ENCODE results near the gene UPP2.

UPP2 gene

DNA sequence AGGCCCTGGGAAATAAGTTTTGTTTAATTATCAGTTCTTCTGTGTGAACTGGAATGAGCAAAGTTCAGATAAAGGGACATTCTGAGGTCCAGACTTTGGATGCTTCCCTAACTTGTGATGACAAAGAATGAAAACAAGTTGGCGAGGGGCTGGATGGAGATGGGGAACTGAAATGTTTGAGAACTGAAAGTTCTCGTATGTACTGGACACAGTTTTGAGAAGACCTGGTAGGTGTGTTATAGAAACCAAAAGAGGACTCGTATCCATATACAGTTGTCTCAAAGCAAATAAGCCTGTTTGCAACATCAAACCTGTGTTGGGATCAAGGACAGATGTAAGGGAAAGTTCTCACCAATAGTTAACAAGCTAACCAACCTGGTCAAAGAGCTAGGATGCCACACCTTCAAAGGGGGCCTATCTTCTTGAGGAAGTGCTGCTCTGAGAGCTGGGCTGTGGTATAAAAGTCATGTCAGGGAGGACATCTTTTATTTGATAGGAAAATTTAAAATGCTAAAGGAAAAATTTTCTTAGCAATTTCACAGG, at the start of gene UPP2:
TSS of gene UPP2 (plus strand) at position 493 of the 543 bp plus-strand sequence. CDS start 188 bp downstream, outside the sequence.
- CTCF ChIA-PET, result no interaction called here
- H3K9me3 Mint-ChIP-seq, result no peaks in the 10 kb centered on the region

DNA sequence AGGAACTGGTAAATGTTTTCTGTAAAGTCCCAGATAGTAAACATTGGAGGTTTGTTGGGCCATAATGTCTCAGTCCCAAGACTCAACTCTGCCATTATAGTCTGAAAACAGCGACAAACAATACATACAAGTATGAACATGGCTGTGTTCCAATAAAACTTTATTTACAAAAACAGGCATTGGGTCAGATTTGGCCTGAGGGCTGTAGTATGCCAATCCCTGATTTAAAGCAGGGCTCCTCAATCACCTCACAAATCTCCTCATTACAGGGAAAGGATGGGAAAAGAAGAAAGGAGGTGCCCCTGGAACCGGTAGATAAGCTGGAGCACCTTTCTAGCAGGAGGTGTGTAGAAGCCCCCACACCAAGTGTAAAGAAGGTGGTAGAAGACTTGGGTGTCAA, 48.9 kb upstream of the UPP2 start:
- no peak for DNase-seq
- Mint-ChIP-seq H3K27ac (no peak overlapping the region), H3K36me3 (no peaks in the 10 kb centered on the region), H3K9me3 (no peaks in the 10 kb centered on the region), H3K4me1 (no peaks in the 10 kb centered on the region), H3K27me3 (peaks cover 4% of the 10 kb centered on the region), H3K4me3 (no peak overlapping the region)
- CTCF ChIA-PET, result no interaction called here

More for the DNA sequence above, at the start of gene UPP2:
- Mint-ChIP-seq H3K4me3 (no peak within 1 kb of the TSS), H3K4me1 (no peaks in the 10 kb centered on the region), H3K36me3 (no peaks in the 10 kb centered on the region), H3K27ac (no peak within 1 kb of the TSS), H3K27me3 (no peaks in the 10 kb centered on the region)
- no peak for DNase-seq

DNA sequence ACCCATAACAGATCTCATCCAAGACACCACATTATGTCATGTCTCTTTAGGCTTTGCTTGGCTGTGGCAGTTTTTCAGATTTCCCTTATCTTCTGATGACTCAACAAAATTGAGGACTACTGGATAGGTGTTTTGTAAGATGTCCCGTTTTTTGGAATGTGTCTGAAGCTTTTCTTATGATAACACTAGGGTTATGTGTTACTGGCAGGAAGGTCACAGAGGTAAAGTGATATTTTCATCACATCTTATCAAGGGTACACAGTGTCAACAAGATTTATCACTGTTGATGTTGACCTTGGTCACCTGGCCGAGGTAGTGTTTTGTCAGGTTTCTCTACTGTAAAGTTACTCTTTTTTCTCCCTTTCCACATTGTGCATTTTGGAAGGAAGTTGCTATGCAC, 44.8 kb upstream of the UPP2 start:
- CTCF ChIA-PET, result no interaction called here

DNA sequence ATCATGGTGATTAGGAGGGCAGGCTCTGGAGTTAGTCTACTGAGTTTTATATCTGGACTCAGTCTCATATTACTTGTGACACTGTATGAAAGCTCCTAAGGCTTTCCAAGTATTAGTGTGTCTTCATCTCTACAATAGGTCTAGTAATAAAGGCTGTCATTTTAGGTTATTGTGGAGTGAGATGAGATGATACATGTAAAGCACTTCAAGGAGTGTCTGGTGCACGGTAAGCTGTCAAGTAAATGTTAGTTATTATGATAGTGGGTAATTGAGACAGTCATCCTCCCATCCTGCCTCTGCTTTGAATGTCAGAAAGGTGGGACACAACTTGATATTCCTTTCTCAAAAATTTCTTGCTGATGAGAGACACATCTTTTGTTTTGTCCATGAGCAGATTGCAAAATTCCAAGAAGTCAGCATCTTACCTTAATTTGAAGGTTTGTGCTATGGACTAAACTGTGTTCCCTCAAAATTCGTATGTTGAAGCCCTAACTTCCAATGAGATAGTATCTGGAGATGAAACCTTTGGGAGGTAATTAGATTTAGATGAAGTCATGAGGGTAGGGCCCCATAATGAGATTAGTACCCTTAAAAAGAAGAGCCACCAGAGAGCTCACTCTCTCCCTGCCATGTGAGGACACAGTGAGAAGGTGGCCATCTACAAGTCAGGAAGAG, 41.4 kb upstream of the UPP2 start:
- DNase-seq, result no peak
- H3K4me1 Mint-ChIP-seq, result no peaks in the 10 kb centered on the region
- no peaks in the 10 kb centered on the region for H3K27me3 Mint-ChIP-seq
- no peaks in the 10 kb centered on the region for H3K9me3 Mint-ChIP-seq
- no peak overlapping the region for H3K27ac Mint-ChIP-seq
- no peak overlapping the region for H3K4me3 Mint-ChIP-seq
- CTCF ChIA-PET, result no interaction called here
- no peaks in the 10 kb centered on the region for H3K36me3 Mint-ChIP-seq

More for the DNA sequence above, 44.8 kb upstream of the UPP2 start:
- H3K27ac Mint-ChIP-seq, result no peak overlapping the region
- no peaks in the 10 kb centered on the region for H3K27me3 Mint-ChIP-seq
- H3K4me3 Mint-ChIP-seq, result no peak overlapping the region
- H3K9me3 Mint-ChIP-seq, result no peaks in the 10 kb centered on the region
- DNase-seq, result no peak
- no peaks in the 10 kb centered on the region for H3K36me3 Mint-ChIP-seq
- no peaks in the 10 kb centered on the region for H3K4me1 Mint-ChIP-seq

DNA sequence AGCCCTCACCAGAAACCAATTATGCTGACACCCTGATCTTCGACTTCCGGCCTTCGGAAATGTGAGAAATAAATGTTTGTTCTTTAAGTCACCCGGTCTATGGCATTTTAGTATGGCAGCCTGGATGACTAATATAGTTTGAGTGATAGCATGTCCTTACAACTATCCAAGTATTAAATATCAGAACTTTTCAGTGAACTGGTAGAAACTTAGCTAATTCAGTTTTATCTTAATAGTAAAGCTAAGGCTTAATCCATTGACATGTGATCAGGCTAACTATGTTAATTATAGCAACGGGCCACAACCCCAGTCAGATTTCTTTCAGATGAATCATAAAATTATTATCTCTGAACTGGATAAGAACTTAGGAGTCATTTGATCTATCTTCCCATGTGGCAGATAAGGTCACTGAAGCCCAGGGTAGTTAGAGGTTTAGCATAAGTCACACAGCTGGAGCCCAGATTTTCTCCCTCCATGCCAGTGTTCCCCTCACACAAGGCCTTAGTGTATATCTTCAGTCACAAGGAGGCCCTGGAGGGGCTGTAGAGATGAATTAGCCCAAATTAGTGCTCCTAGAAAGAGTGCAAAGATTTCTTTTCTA, 40.7 kb upstream of the UPP2 start:
- no peaks in the 10 kb centered on the region for H3K36me3 Mint-ChIP-seq
- no peaks in the 10 kb centered on the region for H3K27me3 Mint-ChIP-seq
- no peaks in the 10 kb centered on the region for H3K4me1 Mint-ChIP-seq
- CTCF ChIA-PET, result no interaction called here
- no peak overlapping the region for H3K27ac Mint-ChIP-seq
- H3K9me3 Mint-ChIP-seq, result no peaks in the 10 kb centered on the region
- DNase-seq, result no peak
- H3K4me3 Mint-ChIP-seq, result no peak overlapping the region

DNA sequence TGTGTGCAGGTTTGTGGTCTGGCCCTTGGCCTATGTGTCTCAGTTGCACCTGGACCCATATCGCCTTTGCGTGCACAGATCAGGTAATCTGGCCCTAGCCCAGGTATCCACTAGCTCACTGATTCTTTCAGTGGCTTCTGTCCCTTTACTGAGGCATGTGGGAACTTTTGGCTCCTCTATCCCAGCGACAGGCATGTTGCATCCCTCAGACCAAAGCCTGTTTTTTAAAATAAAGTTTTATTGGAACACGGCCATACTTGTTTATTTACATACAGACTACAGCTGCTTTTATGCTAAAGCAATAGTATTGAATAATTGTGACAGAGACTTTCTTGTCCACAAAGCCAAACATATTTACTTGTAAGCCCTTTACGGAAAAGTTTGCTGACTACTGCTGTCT, 39.9 kb upstream of the UPP2 start:
- Mint-ChIP-seq H3K27ac (no peak overlapping the region), H3K4me1 (no peaks in the 10 kb centered on the region), H3K9me3 (no peaks in the 10 kb centered on the region), H3K27me3 (no peaks in the 10 kb centered on the region), H3K4me3 (no peak overlapping the region), H3K36me3 (no peaks in the 10 kb centered on the region)
- CTCF ChIA-PET, result interaction anchor here (0.6 kb wide), 1 partner anchor 100 kb away, joined by 3 read pairs; no protein-coding TSS in a partner anchor
- no peak for DNase-seq

DNA sequence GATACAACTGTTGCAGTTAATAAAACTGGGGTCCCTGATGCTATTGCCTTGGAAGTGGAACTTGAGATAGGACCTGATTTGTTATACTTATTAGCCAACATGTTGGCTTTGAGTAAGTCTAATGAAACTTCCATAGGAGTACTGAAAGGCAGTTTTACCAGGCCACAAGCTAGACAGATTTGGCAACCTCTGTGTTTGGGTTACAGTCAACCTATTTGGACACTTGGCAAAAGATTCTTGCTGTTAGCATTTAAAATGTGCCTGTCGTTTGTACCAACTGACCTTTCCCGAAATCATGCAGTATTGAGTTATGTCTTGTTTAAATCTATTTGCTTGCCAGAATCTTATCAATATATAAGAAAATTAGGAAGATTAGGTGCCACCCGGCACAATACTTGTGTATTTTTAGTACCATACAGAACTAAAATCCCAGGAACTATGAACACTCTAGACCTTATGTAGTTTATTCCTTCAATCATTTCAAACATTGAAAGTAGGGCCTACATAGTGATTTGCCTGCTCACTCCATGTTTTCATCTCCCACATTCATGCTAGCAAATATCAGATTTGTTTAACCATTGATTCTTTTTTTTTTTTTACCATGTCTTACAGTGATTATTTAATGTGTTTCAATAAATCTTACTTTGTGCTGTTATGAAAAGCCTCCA, 35.5 kb upstream of the UPP2 start:
- CTCF ChIA-PET, result no interaction called here
- Mint-ChIP-seq H3K36me3 (no peaks in the 10 kb centered on the region), H3K4me3 (no peak overlapping the region), H3K27ac (no peak overlapping the region), H3K9me3 (no peaks in the 10 kb centered on the region), H3K4me1 (no peaks in the 10 kb centered on the region), H3K27me3 (no peaks in the 10 kb centered on the region)
- DNase-seq, result no peak

DNA sequence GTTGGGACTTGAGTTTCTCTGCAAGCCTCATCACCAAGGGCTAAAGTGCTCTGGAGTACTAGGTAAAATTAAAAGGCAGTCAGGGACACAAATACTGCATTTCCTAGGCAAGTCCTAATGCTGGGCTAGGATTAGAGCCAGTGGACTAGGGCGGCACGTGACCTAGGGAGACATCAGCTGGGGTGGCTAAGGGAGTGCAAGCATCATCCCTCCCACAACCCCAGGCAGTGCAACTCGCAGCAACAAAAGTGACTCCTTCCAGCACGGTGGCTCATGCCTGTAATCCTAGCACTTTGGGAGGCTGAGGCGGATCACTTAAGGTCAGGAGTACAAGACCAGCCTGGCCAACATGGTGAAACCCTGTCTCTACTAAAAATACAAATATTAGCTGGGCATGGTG, 30.7 kb upstream of the UPP2 start:
- Mint-ChIP-seq H3K4me1 (no peaks in the 10 kb centered on the region), H3K36me3 (no peaks in the 10 kb centered on the region), H3K4me3 (no peak overlapping the region), H3K27ac (no peak overlapping the region), H3K27me3 (peaks cover 10% of the 10 kb centered on the region), H3K9me3 (no peaks in the 10 kb centered on the region)
- CTCF ChIA-PET, result no interaction called here
- DNase-seq, result no peak

DNA sequence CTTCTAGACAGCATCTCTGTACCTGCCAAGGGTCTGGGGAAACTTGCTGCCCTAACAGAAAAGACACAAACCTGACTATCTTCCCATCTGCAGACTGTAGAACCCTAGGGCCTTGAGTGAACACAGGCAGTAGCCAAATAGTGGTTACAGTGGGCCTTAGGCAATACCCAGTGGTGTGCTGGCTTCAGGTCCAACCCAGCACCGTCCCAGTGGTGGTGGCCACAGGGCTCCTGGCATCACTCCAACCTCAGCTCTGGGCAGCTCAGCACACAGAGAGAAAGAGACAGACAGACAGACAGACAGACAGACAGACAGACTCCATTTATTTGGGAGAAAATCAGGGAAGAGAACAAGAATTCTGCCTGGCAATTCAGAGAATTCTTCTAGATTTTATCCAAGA, 29.3 kb upstream of the UPP2 start:
- Mint-ChIP-seq H3K27ac (no peak overlapping the region), H3K4me3 (no peak overlapping the region), H3K9me3 (no peaks in the 10 kb centered on the region), H3K36me3 (no peaks in the 10 kb centered on the region), H3K27me3 (peaks cover 10% of the 10 kb centered on the region), H3K4me1 (no peaks in the 10 kb centered on the region)
- no peak for DNase-seq
- CTCF ChIA-PET, result no interaction called here

DNA sequence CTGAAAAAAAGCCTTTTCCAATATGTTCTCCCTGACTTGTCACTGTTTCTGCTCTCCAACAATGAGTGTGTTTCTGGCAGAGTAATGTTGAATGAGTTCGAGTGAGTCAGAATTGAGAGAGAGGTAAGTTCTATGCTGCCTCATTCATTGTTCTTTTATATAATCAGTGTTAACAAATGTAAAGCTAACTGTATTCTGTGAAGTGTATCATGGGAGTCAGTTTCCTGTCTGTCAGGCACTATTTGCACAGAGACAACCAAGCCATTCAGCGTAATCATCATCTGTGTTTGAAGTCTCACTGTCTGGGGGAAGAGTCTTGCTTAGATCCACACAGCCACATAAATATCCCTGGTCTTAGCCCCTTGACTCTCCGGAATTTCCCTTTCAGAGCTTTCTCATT, 22.0 kb upstream of the UPP2 start:
- Mint-ChIP-seq H3K27ac (no peak overlapping the region), H3K27me3 (no peaks in the 10 kb centered on the region), H3K9me3 (no peaks in the 10 kb centered on the region), H3K4me1 (no peaks in the 10 kb centered on the region), H3K4me3 (no peak overlapping the region), H3K36me3 (no peaks in the 10 kb centered on the region)
- DNase-seq, result no peak
- CTCF ChIA-PET, result no interaction called here

DNA sequence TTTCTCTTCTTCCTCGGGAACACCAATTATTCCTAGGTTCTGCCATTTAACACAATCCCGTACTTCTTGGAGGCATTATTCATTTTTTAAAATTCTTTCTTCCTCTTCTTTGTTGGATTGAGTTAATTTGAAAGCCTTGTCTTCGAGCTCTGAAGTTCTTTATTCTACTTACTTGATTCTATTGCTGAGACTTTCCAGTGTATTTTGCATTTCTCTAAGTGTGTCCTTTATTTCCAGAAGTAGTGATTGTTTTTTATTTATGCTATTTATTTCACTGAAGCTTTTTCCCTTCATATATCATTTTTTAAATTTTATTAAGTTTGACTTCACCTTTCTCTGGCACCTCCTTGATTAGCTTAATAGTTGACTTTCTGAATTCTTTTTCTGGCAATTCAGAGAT, 13.6 kb upstream of the UPP2 start:
- H3K4me1 Mint-ChIP-seq, result no peaks in the 10 kb centered on the region
- no peaks in the 10 kb centered on the region for H3K36me3 Mint-ChIP-seq
- DNase-seq, result no peak
- H3K9me3 Mint-ChIP-seq, result peaks cover 6% of the 10 kb centered on the region
- no peaks in the 10 kb centered on the region for H3K27me3 Mint-ChIP-seq
- H3K27ac Mint-ChIP-seq, result no peak overlapping the region
- CTCF ChIA-PET, result no interaction called here
- no peak overlapping the region for H3K4me3 Mint-ChIP-seq

DNA sequence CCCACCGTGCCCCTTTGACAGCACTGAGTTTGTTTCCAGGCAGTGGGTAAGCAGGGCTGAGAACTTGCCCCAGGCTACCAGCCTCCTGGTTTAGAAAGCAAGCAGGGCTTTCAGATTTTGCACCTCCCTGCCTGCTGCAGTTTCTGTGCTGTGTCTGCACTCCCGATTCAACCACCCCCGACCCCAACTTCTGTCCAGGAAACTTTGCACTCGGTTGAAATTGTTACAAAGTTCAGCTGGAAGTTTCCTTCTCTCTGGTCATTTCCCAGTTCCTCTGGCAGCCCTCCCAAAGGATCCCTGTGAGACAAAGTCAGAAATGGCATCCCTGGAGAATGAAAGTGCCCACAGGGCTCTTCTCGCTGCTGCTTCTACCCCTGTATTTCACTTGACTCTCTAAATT, 12.4 kb upstream of the UPP2 start:
- CTCF ChIA-PET, result no interaction called here
- no peaks in the 10 kb centered on the region for H3K27me3 Mint-ChIP-seq
- H3K9me3 Mint-ChIP-seq, result peaks cover 6% of the 10 kb centered on the region

DNA sequence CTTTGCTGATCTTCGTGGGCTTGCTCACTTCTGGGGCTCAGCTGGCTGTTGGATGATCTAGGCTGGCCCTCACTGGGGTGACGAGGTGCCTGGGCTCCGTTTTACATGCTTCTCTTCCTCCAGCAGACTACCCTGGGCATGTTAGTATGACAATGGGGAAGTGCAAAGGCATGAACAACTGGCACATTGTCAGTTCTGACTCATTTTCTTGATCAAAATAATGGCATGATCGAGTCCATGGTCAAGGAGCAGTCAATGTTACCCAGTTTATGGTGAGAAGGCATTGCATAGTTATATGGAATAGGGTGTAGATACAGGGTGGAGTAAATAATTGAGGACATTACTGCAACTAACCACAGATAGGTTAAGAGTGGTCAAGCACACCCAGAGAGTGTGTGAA, 10.0 kb upstream of the UPP2 start:
- H3K36me3 Mint-ChIP-seq, result no peaks in the 10 kb centered on the region
- no peak for DNase-seq
- no peaks in the 10 kb centered on the region for H3K27me3 Mint-ChIP-seq
- no peak overlapping the region for H3K27ac Mint-ChIP-seq
- CTCF ChIA-PET, result no interaction called here
- no peak overlapping the region for H3K4me3 Mint-ChIP-seq
- H3K4me1 Mint-ChIP-seq, result no peaks in the 10 kb centered on the region
- peaks cover 6% of the 10 kb centered on the region for H3K9me3 Mint-ChIP-seq

More for the DNA sequence above, 12.4 kb upstream of the UPP2 start:
- DNase-seq, result no peak
- H3K36me3 Mint-ChIP-seq, result no peaks in the 10 kb centered on the region
- H3K4me1 Mint-ChIP-seq, result no peaks in the 10 kb centered on the region
- no peak overlapping the region for H3K27ac Mint-ChIP-seq
- H3K4me3 Mint-ChIP-seq, result no peak overlapping the region

DNA sequence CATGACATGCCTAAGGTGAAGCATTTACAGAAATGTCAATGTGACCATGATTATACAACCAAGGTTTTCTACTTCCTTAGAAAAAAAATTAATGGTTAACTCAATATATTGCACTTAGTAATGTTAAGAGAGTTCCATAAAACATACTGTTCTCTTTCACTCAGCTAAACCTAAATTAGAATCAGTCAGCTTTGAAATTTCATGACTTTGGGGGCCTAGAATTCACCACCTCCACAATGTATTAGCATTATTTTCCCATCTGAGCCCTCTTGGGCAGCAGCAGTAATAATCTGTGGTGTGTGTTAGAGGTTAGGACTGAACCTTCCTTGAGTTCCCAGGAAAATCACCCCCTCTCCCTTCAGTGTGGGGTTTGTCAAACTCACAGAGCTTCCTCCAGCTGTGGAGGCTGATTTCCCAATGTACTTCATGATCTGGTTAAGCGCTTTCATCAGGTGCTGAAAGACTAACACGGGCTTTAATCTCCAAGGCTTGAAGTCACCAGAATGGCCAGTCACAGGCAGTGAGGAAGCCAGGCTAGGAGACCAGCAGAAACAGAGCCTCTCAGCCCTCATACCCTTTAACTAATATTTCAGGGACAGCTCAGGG, 7.1 kb upstream of the UPP2 start:
- CTCF ChIA-PET, result no interaction called here
- no peak for DNase-seq
- Mint-ChIP-seq H3K27me3 (no peaks in the 10 kb centered on the region), H3K4me3 (no peak overlapping the region), H3K36me3 (no peaks in the 10 kb centered on the region), H3K9me3 (no peaks in the 10 kb centered on the region), H3K27ac (no peak overlapping the region), H3K4me1 (no peaks in the 10 kb centered on the region)

DNA sequence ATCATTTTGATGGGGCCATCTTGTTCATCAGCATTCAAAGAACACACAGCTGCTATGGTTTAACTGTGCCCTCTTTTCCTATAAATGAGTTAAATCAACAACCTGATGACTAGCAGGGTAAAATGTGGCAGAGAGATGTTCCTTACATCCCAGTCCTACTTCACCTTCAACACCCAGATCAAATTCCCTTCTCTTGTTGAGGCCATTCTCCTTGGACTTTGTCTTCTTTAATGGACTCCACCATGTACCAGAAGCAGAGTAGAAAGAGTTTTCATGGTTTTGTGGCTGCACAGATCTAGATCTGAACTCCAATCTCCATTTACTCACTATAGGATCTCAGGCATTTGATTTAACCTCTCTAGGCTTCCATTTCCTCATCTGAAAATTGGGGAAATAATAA, 6.4 kb upstream of the UPP2 start:
- H3K4me1 Mint-ChIP-seq, result no peaks in the 10 kb centered on the region
- no peaks in the 10 kb centered on the region for H3K9me3 Mint-ChIP-seq
- H3K4me3 Mint-ChIP-seq, result no peak overlapping the region
- no peaks in the 10 kb centered on the region for H3K27me3 Mint-ChIP-seq
- CTCF ChIA-PET, result no interaction called here
- no peak overlapping the region for H3K27ac Mint-ChIP-seq
- no peaks in the 10 kb centered on the region for H3K36me3 Mint-ChIP-seq
- DNase-seq, result no peak

Data from activated naive CD4-positive, alpha-beta T cell treated with anti-CD3 and anti-CD28 coated beads, Interleukin-2, amount 10 ng/mL, durations not matched to agents 7 days and 5 days (primary cell).